GM12873 (cell line): ENCODE data around the gene MYO1D.

Source experiments
- CTCF ChIP-seq: IDR thresholded peaks from 2 replicates; pipeline ENCODE4 v1.5.1; 2012; ENCODE audit warnings: low read depth, mild to moderate bottlenecking, moderate library complexity, low read length, control low read depth; ENCODE audit not compliant: insufficient read depth; ENCODE audit errors: missing control alignments

MYO1D gene

DNA sequence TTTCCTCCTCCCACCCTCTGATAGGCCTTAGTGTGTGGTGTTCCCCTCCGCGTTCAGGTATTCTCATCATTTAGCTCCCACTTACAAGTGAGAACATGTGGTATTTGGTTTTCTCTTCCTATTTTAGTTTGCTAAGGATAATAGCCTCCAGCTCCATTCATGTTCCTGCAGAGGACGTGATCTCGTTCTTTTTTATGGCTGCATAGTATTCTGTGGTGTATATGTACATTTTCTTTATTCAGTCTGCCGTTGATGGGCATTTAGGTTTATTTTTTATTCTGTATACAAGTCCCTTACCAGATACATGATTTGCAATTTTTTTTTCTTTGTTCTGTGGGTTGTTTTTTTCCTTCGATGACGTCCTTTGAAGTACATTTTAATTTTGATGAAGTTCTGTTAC is 409.0 kb downstream of the MYO1D start:
- TF ChIP-seq CTCF = no peak

DNA sequence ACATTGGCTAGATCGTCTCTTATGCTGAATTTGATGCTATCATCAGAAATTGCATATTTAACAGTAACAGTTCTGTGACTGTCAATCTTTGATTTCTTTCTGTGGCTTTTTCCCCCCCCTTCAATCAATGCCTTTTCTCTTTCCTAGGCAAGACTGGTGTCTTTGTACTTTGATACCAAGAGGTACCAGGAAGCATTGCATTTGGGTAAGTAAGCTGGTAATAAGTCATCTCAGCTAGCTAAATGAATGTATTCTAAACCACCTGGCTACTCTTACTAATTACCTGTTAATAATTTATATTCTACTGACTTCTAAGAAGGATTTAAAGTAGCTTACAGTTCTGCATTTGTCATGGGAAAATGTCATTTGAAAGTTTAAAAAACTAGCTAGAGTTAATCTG is 412.6 kb downstream of the MYO1D start:
- no peak for TF ChIP-seq CTCF

DNA sequence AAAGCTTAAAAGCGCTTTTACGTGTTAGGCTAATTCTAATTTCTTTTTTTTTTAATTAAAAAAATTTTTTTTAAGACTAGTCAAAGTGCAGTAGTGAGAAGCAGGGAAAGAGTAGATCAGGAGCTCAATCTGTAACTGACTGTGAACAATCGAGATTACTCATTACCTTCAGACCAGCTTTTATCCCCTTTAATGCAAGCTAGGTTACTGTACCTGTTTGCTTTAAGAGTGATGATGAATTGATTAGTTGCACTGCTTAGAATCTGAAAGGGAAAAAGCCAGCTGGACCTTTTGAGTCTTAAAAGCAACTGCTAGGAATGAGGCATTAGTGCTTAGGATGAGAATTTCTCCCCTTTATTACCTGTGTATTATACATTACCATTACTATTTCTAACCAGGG is 413.6 kb downstream of the MYO1D start:
- no peak for TF ChIP-seq CTCF

- TF ChIP-seq CTCF = peak; percentile 65
Observed at GRCh38 chr17:32461853-32462617, 414.9 kb downstream of the MYO1D start.

GRCh38 chr17:32461498-32461852 is 415.4 kb downstream of the MYO1D start:
- TF ChIP-seq CTCF = no peak

DNA sequence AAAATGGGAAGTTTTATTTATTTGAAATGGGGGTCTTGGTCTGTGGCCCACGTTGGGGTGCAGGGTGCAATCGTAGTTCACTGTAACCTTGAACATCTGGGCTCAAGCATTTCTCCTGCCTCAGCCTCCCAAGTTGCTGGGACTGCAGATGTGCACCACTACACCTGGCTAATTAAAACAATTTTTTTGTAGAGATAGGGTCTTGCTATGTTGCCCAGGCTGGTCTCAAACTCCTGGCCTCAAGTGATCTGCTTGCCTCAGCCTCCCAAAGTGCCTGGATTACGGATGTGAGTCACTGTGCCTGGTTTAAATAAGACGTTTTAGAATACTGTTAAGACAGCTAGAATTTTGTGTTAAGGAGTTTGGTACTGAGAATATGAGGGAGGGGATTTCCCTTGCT is 416.9 kb downstream of the MYO1D start:
- TF ChIP-seq CTCF = no peak

GRCh38 chr17:32458371-32458770 is 418.6 kb downstream of the MYO1D start:
- TF ChIP-seq CTCF = no peak
